CD4-positive, alpha-beta T cell treated with Interleukin-17A for 1 hour (primary cell): ENCODE data around the gene CDC14A.
A peak's percentile ranks its signal among the peaks of the same experiment; 100 is the strongest.

Experiments
- DNase-seq: peaks from one replicate; pipeline ENCODE4 v3.0.0-alpha.2; 2020

CDC14A gene

GRCh38 chr1:100411019-100411418, 58.7 kb downstream of the CDC14A start:
- no peak for DNase-seq

GRCh38 chr1:100411574-100411973, 59.3 kb downstream of the CDC14A start:
- no peak for DNase-seq

GRCh38 chr1:100413035-100413434, 60.7 kb downstream of the CDC14A start:
- peak; percentile 40 for DNase-seq

DNA sequence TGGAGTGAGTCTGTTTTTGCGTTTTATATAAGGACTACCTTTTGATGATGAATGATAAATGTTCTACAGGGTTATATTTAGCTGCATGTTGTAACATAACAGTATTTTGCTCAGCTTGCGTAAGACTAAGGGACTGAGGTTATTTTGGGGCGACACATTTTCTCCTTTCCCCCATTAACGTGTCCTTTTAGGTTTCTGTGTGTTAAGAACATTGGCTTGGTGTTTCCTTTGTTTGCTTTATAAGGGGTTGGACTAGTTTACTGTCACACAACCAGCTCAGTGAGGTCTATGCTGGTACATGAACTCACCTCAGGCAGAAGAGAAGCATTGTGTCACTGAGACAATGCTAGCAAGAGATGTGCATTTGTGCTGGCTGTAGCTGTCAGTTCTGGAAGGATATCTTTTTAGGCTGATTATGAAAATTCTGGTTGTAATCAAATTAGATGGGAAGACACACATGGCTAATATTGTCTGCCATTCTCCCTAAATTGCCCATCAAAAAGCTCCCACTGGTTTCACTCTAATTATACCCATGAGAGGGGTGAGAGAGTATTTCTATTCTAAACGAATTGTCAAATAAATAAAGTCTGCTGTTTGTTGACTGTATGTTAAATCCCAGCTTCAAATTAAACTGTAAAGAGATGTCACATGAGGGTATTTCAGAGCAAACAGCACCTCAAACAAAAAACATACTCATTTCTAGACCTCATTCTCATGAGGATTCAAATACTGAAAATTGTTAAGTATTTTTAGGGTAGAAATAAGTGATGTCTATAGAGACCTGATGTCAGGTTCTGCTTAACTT, 62.6 kb downstream of the CDC14A start:
- DNase-seq: peak; percentile 76

DNA sequence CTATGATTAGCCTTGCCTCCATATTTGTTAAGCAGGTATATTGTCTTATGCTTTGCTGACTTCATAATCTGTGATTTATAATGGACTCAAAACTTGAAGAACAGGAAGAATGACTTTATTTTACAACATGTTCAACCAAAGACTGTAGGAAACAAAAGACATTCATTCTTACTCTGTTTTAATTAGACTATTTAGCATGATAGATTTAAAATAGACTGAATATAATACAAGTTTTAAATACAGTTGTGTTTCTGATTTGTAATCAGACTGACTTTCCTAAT, 63.1 kb downstream of the CDC14A start:
- DNase-seq: no peak

- no peak for DNase-seq
Observed at GRCh38 chr1:100419072-100419471, 66.8 kb downstream of the CDC14A start.

- no peak for DNase-seq
Observed at GRCh38 chr1:100422065-100422464, 69.8 kb downstream of the CDC14A start.

DNA sequence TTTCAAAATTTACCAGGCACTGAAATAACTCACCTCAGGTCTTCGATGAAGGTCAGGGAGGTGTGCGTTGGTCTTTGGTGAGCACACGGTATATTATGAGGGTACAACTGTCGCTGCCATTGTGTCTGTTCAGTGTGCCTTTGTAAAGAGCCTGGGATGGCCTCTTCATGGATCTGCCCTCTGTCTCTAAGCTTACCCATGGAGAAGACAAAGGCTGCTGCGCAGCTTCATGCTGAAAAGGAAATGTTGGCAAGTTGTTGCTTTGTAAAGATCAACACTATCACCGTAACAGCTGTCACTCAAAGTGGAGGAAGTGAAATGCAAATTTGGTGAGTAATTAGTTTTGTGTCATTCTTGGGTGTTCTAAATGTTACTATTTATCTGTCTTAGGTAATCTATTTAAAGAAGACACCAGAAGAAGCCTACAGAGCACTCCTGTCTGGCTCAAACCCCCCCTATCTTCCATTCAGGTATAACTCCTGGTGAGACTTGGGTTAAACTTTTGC, 71.6 kb downstream of the CDC14A start:
- DNase-seq: peak; percentile 84

- DNase-seq: peak; percentile 46
Observed at GRCh38 chr1:100428160-100428559, 75.9 kb downstream of the CDC14A start.

- no peak for DNase-seq
Observed at GRCh38 chr1:100430325-100430756, 78.0 kb downstream of the CDC14A start.

- DNase-seq: peak; percentile 55
Observed at GRCh38 chr1:100431954-100432353, 79.6 kb downstream of the CDC14A start.

- no peak for DNase-seq
Observed at GRCh38 chr1:100433563-100433962, 81.3 kb downstream of the CDC14A start.

DNA sequence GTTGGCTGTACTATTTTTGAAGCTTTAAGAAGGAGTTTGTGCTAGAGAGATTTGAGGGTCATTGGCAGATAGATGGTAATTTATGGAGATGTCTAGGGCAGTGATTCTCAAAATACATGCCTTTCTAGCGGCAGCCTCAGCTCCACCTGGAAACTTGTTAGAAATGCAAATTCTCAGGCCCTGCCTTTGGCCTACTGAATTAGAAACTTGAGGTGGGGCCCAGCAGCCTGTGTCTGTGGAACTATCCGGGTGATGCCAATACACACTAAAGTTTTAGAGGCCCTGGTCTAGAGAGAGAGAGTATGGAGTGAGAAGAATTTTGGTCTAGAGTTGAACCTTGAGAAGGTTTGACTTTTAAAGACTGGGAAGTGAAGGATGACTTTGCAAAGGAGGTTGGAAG, 82.5 kb downstream of the CDC14A start:
- DNase-seq: no peak

DNA sequence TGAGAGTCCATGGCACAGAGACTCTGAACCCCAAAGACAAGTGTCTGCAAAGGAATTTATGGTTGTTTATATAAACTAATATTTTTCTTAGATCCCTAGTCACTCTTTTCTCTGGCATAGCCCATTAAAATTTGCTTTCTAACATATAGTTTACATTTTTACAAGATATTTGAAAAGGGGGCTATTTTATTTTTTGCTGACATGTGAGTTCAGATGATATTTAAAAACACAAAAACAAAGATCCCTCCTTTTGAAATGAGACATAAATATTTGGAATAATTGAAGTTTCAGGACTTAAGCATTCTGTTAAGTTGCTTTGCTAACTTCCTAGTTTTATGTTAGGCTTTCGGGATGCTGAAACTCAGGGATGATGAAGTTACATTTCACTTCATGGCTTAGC, 86.1 kb downstream of the CDC14A start:
- no peak for DNase-seq

- DNase-seq: no peak
Observed at GRCh38 chr1:100438789-100439188, 86.5 kb downstream of the CDC14A start.

DNA sequence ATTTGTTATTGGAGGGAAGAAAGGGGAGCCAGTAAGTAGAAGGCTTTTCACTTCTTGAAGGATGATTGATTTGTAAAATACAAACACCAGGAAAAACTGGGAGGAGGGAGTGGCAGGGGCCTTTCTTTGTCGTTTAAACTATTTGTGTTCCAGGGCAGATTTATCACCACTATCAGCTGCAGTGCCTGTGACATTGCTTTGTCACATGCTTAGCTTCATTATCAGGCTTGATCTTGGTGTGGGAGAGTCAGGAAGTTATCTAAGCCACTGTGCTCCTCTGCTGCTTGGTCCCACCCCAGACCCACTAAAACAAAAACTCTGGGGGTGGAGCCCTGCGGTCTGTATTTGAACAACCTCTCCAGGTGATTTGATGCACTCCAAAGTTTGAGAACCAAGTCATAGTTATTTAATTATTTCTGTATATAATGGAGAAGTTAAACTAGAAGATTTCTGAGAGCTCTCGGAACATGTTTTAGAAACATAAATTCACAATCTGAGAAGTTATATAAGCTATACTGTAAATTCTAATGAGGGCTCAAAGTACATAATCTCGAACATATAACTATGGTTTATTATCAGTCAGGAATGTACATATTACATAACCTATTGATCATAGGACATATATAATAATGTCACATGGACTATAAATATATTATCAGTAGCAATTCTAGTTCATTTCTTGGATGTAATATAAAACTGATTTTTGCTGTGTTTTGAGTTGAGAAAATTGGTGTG, 87.9 kb downstream of the CDC14A start:
- peak; percentile 93 for DNase-seq

- peak; percentile 54 for DNase-seq
Observed at GRCh38 chr1:100441146-100441545, 88.8 kb downstream of the CDC14A start.

DNA sequence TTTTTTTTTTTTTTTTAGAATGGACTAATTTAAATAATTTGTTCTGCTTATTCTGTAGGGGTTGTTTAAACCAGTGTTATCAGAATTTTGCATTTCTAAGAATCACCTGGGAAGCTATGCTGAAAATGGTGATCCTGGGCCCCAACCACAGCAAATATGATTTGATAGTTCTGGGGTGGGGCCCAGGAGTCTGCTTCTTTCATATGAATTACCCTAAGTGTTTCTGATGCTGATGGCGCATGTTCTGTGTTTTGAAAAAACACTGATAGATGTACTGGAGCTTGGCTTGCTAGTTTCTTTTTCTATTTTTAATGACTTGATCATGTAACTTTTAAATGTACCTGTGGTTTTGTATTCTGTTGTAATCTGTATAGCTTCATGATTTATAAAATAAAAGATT, 89.3 kb downstream of the CDC14A start:
- peak; percentile 82 for DNase-seq

DNA sequence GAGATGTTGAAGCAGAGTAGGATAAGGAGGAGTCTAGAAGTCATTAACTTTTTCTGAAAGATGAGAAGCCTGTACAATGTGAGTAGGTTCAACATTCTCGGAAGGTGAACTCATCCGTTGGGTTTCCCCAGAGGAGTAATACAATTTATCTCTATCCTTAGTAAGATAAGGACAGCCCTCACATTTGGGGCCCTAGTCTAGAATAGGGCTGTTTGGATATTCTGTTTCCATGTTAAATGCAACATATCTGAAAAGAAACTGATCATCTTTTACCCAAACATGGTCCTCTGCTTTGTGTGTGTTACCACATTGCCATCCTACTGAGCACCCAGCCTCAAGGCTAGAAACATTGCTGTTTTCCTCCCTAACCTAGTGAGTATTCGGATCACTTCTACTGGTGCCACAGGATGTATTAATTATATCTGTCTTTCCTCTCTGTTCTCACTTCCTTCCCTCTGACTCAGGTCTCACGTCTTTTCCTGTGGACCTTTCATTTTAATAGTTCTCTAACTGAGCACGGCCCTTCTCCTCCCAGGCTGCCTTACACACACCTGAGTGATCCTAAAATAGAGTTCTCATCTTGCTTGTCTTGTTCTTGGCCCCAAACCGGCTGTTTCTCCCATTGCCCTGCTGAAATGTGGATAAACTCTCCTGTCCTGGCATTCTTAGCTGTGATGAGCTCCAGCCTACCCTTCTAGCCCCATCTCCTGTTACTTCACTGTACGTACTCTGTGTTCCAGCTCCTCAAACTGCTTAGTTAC, 91.7 kb downstream of the CDC14A start:
- peak; percentile 77 for DNase-seq

DNA sequence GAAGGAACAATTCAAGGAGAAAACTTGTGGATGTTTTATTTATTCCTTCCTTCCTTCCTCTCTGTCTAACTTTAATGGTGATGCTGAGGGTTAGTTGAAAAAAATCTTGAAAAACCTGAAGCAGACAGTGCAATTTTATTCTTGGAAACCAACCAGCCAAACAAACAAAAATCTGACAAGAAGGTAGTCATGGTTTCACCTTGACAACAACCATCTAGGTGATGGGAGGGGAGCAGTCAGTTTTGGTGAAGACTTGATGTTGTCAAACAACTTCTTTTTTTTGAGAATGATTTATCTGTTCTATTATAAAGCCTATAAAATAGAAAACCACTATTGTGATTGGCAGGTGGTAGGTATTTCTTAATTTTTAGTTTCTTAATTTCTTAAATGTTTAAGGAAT, 93.3 kb downstream of the CDC14A start:
- peak; percentile 94 for DNase-seq

DNA sequence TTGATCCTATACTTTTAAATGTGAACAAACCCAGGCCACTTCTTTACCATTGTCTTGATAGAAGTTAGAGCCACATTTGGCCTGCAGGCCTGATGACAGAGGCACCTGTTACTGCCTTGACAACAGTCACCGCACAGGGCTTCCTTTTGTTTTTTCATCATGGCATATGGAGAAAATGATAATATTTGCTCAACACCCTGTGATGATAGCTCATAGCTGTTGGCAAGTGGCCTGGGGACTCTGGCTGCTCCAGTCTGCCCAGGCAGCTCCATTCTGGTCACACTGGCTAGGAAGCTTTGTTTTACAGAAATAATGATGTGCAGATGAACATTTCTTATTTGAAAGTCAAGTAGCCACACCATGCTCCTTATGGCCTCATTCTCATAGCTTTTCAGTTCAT, 96.1 kb downstream of the CDC14A start:
- DNase-seq: no peak

DNA sequence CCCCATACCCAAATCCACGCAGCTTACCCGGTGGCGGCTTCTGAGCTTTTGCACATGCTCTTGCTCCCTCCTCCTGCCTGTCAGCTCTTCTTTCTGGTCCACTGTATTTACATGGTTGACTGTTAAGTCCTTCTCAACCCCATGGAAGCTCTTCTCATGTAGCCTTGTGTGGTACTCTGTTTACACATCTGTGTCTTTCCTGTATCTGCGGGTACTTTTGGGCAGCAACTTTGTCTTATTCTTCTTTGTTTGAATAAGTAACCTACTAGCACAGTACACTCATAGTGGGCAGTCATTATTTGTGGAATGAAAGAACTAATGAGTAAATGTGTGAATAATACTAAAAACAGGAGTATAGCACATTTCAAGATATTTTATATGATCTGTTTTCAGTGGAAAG, 97.2 kb downstream of the CDC14A start:
- peak; percentile 50 for DNase-seq

DNA sequence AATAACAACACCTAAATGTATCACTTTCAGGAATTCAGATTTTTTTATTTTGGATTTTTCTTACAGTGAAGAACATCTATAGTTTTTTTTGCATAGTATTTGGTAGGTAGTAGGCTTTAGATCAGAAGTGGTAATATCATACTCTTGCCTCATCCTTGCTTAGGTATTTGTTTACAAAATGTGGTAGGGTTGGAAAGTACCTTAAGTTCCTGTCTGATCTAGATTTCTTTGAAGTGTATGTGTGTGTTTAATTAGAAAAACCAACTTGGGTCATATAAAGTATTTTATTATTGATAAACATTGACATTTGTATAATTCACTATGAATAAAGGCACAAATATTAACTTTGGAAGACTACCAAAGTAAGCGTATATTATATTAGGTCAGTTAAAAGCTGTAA, 100.3 kb downstream of the CDC14A start:
- DNase-seq: peak; percentile 86
